Cardiac muscle cell (in vitro differentiated cells and primary cell): ENCODE measurements around the gene C6orf120. TPM values are rescaled to one million over a fixed set of nuclear protein-coding genes. Genes with fewer than 3 reads are reported as not detected.
"Not testable (repeated sequence)": the region's sequence is repeated elsewhere in the genome, so short reads cannot be mapped to it uniquely, and the experiment has no call there.

Source experiments
- DNase-seq, 2 donors: peaks; one replicate each; pipeline versions ENCODE4 v3.0.0 to v3.0.0-alpha.2; 2010 to 2017; ENCODE audit warnings: low read depth in 1 of 2, low spot score in 1 of 2
- H3K27ac ChIP-seq: fragments of 200-600 bp; sonication (generic); 2 replicates; pipeline ENCODE4 v1.5.1; 2016
- H3K27me3 ChIP-seq: fragments of 200-600 bp; sonication (generic); 2 replicates; pipeline ENCODE4 v1.6.0; 2016; ENCODE audit warnings: control low read depth
- H3K36me3 ChIP-seq: fragments of 200-600 bp; sonication (generic); 2 replicates; pipeline ENCODE4 v1.5.1; 2016; ENCODE audit warnings: control low read depth
- H3K4me1 ChIP-seq: fragments of 200-600 bp; sonication (generic); 2 replicates; pipeline ENCODE4 v1.8.1; 2017; ENCODE audit warnings: low read depth, mild to moderate bottlenecking, mixed run types
- H3K4me3 ChIP-seq: fragments of 200-600 bp; sonication (generic); 2 replicates; pipeline ENCODE4 v1.5.1; 2016; ENCODE audit warnings: mild to moderate bottlenecking
- H3K9me3 ChIP-seq: fragments of 200-600 bp; sonication (generic); 2 replicates; pipeline ENCODE4 v1.5.1; 2017; ENCODE audit warnings: low read depth, mild to moderate bottlenecking, control low read depth
- polyA plus RNA-seq: library from polyadenylated mRNA; unstranded; fragments of >200 nt; fragmentation: Nextera tagmentation; extraction: Ambion mirVana; gene quantifications from 2 replicates; pipeline ENCODE4 v1.2.1, GENCODE V29; 2016
- total RNA-seq: library from RNA; depleted of rRNA; stranded (reverse); fragments of >200 nt; gene quantifications from 2 replicates; pipeline ENCODE4 v1.2.3, GENCODE V29; 2016
- TF ChIP-seq, protein P1 (sequence below): IDR thresholded peaks from 2 replicates; pipeline ENCODE4 v1.5.1; 2012; ENCODE audit warnings: low read depth, mild to moderate bottlenecking, low read length

The C6orf120 gene
- total and polyA plus RNA-seq, 2 experiments from 2014 or later: 27.5 to 58.4 TPM

DNA sequence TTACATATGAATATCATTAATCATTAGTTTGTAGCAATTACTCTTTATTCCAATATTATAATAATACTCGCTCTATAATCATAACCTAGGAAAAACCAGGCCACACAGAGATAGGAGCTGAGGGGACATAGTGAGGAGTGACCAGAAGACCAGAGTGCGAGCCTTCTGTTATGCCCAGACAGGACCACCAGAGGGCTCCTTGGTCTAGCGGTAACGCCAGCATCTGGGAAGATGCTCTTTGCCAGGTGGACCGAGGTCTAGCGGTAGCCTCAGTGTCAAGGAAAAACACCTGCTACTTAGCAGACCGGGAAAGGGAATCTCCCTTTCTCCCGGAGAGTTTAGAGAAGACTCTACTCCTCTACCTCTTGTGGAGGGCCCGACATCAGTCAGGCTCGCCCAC lies 4.8 kb upstream of the C6orf120 start:
- not testable (repeated sequence) for H3K4me1 ChIP-seq, H3K27me3 ChIP-seq, H3K36me3 ChIP-seq, H3K4me3 ChIP-seq, H3K27ac ChIP-seq, H3K9me3 ChIP-seq
- peak in 1 of 2 donors; percentile 29 for DNase-seq
- TF ChIP-seq, protein P1, sequence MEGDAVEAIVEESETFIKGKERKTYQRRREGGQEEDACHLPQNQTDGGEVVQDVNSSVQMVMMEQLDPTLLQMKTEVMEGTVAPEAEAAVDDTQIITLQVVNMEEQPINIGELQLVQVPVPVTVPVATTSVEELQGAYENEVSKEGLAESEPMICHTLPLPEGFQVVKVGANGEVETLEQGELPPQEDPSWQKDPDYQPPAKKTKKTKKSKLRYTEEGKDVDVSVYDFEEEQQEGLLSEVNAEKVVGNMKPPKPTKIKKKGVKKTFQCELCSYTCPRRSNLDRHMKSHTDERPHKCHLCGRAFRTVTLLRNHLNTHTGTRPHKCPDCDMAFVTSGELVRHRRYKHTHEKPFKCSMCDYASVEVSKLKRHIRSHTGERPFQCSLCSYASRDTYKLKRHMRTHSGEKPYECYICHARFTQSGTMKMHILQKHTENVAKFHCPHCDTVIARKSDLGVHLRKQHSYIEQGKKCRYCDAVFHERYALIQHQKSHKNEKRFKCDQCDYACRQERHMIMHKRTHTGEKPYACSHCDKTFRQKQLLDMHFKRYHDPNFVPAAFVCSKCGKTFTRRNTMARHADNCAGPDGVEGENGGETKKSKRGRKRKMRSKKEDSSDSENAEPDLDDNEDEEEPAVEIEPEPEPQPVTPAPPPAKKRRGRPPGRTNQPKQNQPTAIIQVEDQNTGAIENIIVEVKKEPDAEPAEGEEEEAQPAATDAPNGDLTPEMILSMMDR: peak; percentile 53

GRCh38 chr6:169700296-169700695 lies 1.6 kb upstream of the C6orf120 start:
- Histone ChIP-seq H3K9me3 (no peaks in the 10 kb centered on the region), H3K27ac (no peak overlapping the region), H3K36me3 (peaks cover 3% of the 10 kb centered on the region), H3K4me3 (no peak overlapping the region), H3K27me3 (no peaks in the 10 kb centered on the region), H3K4me1 (peaks cover 17% of the 10 kb centered on the region)
- TF ChIP-seq, protein P1: no peak
- DNase-seq: peak in 1 of 2 donors; percentile 18

- Histone ChIP-seq H3K9me3 (no peaks in the 10 kb centered on the region), H3K4me3 (peak overlapping the region; percentile 66), H3K36me3 (peaks cover 14% of the 10 kb centered on the region), H3K4me1 (peaks cover 17% of the 10 kb centered on the region), H3K27ac (peak overlapping the region; percentile 89), H3K27me3 (no peaks in the 10 kb centered on the region)
- DNase-seq: no peak
- TF ChIP-seq, protein P1: no peak
Measured at GRCh38 chr6:169701311-169701953, 494 bp upstream of the C6orf120 start.

GRCh38 chr6:169702840-169703246 lies 917 bp downstream of the C6orf120 start:
- Histone ChIP-seq H3K27ac (peak overlapping the region; percentile 89), H3K9me3 (no peaks in the 10 kb centered on the region), H3K4me3 (peak overlapping the region; percentile 66), H3K4me1 (peaks cover 20% of the 10 kb centered on the region), H3K36me3 (peaks cover 14% of the 10 kb centered on the region), H3K27me3 (no peaks in the 10 kb centered on the region)
- TF ChIP-seq, protein P1: no peak
- peak in 1 of 2 donors; percentile 19 for DNase-seq

DNA sequence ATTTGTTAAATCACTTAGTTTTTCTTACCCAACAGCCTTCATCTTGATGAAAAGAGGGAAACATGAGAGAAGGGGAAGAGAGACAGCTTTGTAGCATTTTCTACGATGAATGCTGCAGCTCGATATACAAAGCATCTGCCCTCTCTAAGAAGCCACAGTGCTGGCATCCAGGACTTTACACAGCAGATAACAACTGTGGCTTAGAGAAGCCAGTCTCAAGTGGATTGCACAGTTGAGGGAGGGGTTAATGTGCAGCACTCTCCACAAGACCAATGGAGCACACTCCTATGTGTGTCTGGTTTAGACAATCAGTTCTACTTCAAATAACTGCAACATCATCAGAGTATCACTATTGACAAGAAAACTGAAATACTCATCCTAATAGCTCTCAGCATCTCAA lies 5.8 kb downstream of the C6orf120 start:
- Histone ChIP-seq H3K9me3 (no peaks in the 10 kb centered on the region), H3K4me1 (peaks cover 18% of the 10 kb centered on the region), H3K27me3 (no peaks in the 10 kb centered on the region), H3K27ac (peak overlapping the region; percentile 10), H3K4me3 (no peak overlapping the region), H3K36me3 (peaks cover 48% of the 10 kb centered on the region)
- peak in 1 of 2 donors; percentile 67 for DNase-seq
- TF ChIP-seq, protein P1: no peak
